Chondrocyte (in vitro differentiated cells): Measurements from ENCODE around the gene DNAH14. TPM values are rescaled to one million over a fixed set of nuclear protein-coding genes. Genes with fewer than 3 reads are reported as not detected.

Experiments
- DNase-seq: peaks from one replicate; pipeline ENCODE4 v3.0.0; 2021; ENCODE audit warnings: mixed read lengths, low spot score
- H3K27ac Mint-ChIP-seq: one replicate; pipeline ENCODE4 v1.8.0; 2021; ENCODE audit warnings: mild to moderate bottlenecking, moderate library complexity, mixed read lengths; ENCODE audit not compliant: unreplicated experiment
- H3K27me3 Mint-ChIP-seq: 2 replicates; pipeline ENCODE4 v1.8.0; 2021; ENCODE audit warnings: low read depth, mixed read lengths
- H3K36me3 Mint-ChIP-seq: 2 replicates; pipeline ENCODE4 v1.8.0; 2021; ENCODE audit warnings: low read depth, mixed read lengths
- H3K4me1 Mint-ChIP-seq: 2 replicates; pipeline ENCODE4 v1.8.0; 2021; ENCODE audit warnings: low read depth, mild to moderate bottlenecking, mixed read lengths
- H3K4me3 Mint-ChIP-seq: one replicate; pipeline ENCODE4 v1.8.0; 2021; ENCODE audit warnings: mild to moderate bottlenecking, moderate library complexity, mixed read lengths; ENCODE audit not compliant: unreplicated experiment
- H3K9me3 Mint-ChIP-seq: 2 replicates; pipeline ENCODE4 v1.8.0; 2021; ENCODE audit warnings: low read depth, mixed read lengths
- CTCF ChIP-seq: fragments of 200-600 bp; sonication (generic); IDR thresholded peaks from 2 replicates; pipeline ENCODE4 v1.5.0; 2021; ENCODE audit warnings: antibody characterized with exemption, mild to moderate bottlenecking, moderate library complexity
- total RNA-seq: library from RNA; stranded (reverse); gene quantifications from 3 replicates; pipeline ENCODE4 v1.2.1, GENCODE V29; 2021

DNAH14 gene
- total RNA-seq, 1 donor from 2014 or later: 16.0 TPM

- H3K4me3 Mint-ChIP-seq: no peak overlapping the region
Measured at GRCh38 chr1:225396357-225396756, 466.9 kb downstream of the DNAH14 start.

GRCh38 chr1:225400968-225401367, 471.5 kb downstream of the DNAH14 start:
- Mint-ChIP-seq H3K36me3 (peaks cover 23% of the 10 kb centered on the region), H3K4me1 (no peaks in the 10 kb centered on the region), H3K27ac (no peak overlapping the region), H3K4me3 (no peak overlapping the region), H3K27me3 (no peaks in the 10 kb centered on the region), H3K9me3 (no peaks in the 10 kb centered on the region)
- no peak for TF ChIP-seq CTCF
- DNase-seq: no peak

More at GRCh38 chr1:225396357-225396756, 466.9 kb downstream of the DNAH14 start:
- Mint-ChIP-seq H3K27ac (no peak overlapping the region), H3K36me3 (peaks cover 18% of the 10 kb centered on the region), H3K27me3 (no peaks in the 10 kb centered on the region), H3K4me1 (no peaks in the 10 kb centered on the region), H3K9me3 (no peaks in the 10 kb centered on the region)
- no peak for TF ChIP-seq CTCF
- DNase-seq: no peak

GRCh38 chr1:225406976-225407725, 477.7 kb downstream of the DNAH14 start:
- Mint-ChIP-seq H3K36me3 (peaks cover 38% of the 10 kb centered on the region), H3K27me3 (no peaks in the 10 kb centered on the region), H3K4me1 (peaks cover 3% of the 10 kb centered on the region), H3K27ac (no peak overlapping the region), H3K9me3 (no peaks in the 10 kb centered on the region), H3K4me3 (no peak overlapping the region)
- DNase-seq: no peak
- no peak for TF ChIP-seq CTCF

- H3K27ac Mint-ChIP-seq: no peak overlapping the region
- H3K36me3 Mint-ChIP-seq: peaks cover 41% of the 10 kb centered on the region
Measured at GRCh38 chr1:225407755-225408154, 478.3 kb downstream of the DNAH14 start.

GRCh38 chr1:225408249-225408648, 478.8 kb downstream of the DNAH14 start:
- Mint-ChIP-seq H3K36me3 (peaks cover 41% of the 10 kb centered on the region), H3K9me3 (no peaks in the 10 kb centered on the region), H3K4me3 (no peak overlapping the region), H3K27ac (no peak overlapping the region), H3K4me1 (peaks cover 3% of the 10 kb centered on the region), H3K27me3 (no peaks in the 10 kb centered on the region)
- TF ChIP-seq CTCF: no peak
- DNase-seq: no peak

More at GRCh38 chr1:225407755-225408154, 478.3 kb downstream of the DNAH14 start:
- Mint-ChIP-seq H3K4me3 (no peak overlapping the region), H3K9me3 (no peaks in the 10 kb centered on the region), H3K4me1 (peaks cover 3% of the 10 kb centered on the region), H3K27me3 (no peaks in the 10 kb centered on the region)
- TF ChIP-seq CTCF: no peak
- no peak for DNase-seq
